ENCODE measurements around the gene STK25. TPM values are rescaled to one million over a fixed set of nuclear protein-coding genes. Genes with fewer than 3 reads are reported as not detected.

STK25 gene
- total and polyA plus RNA-seq, 2 of the 8 experiments (the other 6 are each of a cell fraction or from before 2014, with no cell fraction given): 159 to 546 TPM

DNA sequence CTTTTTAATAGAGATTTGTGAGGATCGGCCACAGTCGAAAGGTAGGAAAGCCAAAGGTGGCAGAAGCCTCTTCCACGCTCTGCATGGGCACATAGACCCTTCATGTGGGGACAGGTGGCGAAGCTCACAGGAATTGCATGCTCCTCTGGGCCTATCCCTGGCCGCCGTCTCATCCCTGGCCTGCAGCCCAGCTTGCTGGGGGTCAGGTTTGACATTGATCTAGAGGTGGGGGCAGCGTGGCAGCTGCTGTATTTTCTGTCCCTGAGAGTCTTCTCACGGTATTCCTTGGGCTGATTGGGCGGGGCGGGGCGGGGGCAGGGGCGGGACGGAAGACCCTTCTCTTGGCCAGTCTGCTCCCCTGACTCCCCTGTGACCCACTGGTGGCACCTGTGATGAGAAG lies 48.9 kb downstream of the STK25 start:
- FAIRE-seq (no peak), DNase-seq (ENCODE audit: low read depth in 1 of 2, low spot score in 2 of 2) (no peak)
- Histone ChIP-seq H2BK5ac (ENCODE audit: low read depth, low read length) (no peak overlapping the region), H3K27ac (ENCODE audit: low read depth, low read length) (no peak overlapping the region), H3K18ac (ENCODE audit: extremely low read depth, low read length) (no peak overlapping the region), H3K9ac (replicated peaks in 1 of 4; ENCODE audit: extremely low read depth in 1 of 4, low read depth in 3 of 4, low read length in 3 of 4) (no peak overlapping the region), H3K9me3 (ENCODE audit: insufficient read depth in 2 of 2, low read depth in 1 of 2, low read length in 1 of 2) (no peaks in the 10 kb centered on the region), H3K23me2 (ENCODE audit: low read depth, low read length) (no peaks in the 10 kb centered on the region; the same call in 1 of the 2 replicates), H2BK120ac (replicated peaks; ENCODE audit: low read depth, low read length) (no peak overlapping the region), H4K8ac (ENCODE audit: extremely low read depth, insufficient read depth, low read length) (no peak overlapping the region), H3K56ac (replicated peaks; ENCODE audit: insufficient read length, low read depth, low read length) (no peak overlapping the region), H4K20me1 (replicated peaks in 1 of 2; ENCODE audit: control insufficient read depth in 1 of 2, insufficient read depth in 2 of 2, low read length in 2 of 2) (peaks cover 0 to 3% of the 10 kb centered on the region in 2 experiments), H3K4ac (replicated peaks; ENCODE audit: insufficient read length, low read depth, low read length) (no peak overlapping the region), H3K79me1 (ENCODE audit: low read depth, low read length) (no peaks in the 10 kb centered on the region), H4K5ac (ENCODE audit: insufficient read length, low read depth, low read length) (no peak overlapping the region), H3K4me3 (ENCODE audit: extremely low read depth in 1 of 4, insufficient read depth in 2 of 4, low read depth in 3 of 4, low read length in 4 of 4) (no peak overlapping the region), H2BK15ac (ENCODE audit: low read length) (no peak overlapping the region), H2AFZ (ENCODE audit: low read length) (no peak overlapping the region), H3K14ac (ENCODE audit: insufficient read length) (no peak overlapping the region), H3K4me1 (replicated peaks in 1 of 4; ENCODE audit: control insufficient read depth in 3 of 4, insufficient read depth in 4 of 4, low read length in 3 of 4) (0 out of 7 replicates have a peak, but pooled peaks cover 0 to 4% (median 0%) of the 10 kb centered on the region in 4 experiments), H3K23ac (ENCODE audit: insufficient read length) (no peak overlapping the region), H3K36me3 (ENCODE audit: control insufficient read depth in 2 of 4, insufficient read depth in 4 of 4, low read length in 3 of 4) (no peaks in the 10 kb centered on the region), H4K91ac (replicated peaks; ENCODE audit: insufficient read length, low read length) (no peak overlapping the region), H2AK5ac (ENCODE audit: low read depth, low read length) (no peak overlapping the region), H3K79me2 (ENCODE audit: control insufficient read depth in 1 of 2, insufficient read depth in 2 of 2, low read length in 2 of 2) (no peaks in the 10 kb centered on the region), H3K27me3 (replicated peaks in 1 of 4; ENCODE audit: control insufficient read depth in 3 of 4, extremely low read depth in 1 of 4, insufficient read depth in 3 of 4, low read length in 3 of 4) (no peaks in the 10 kb centered on the region; a peak in 1 of 7 replicates), H2BK12ac (ENCODE audit: low read depth, low read length) (no peak overlapping the region), H3K4me2 (ENCODE audit: insufficient read depth in 1 of 2, low read depth in 2 of 2, low read length in 2 of 2) (no peak overlapping the region), H2BK20ac (ENCODE audit: low read length) (no peak overlapping the region)
- ChIA-PET CTCF (ENCODE audit: partially characterized antibody) (interaction anchor here (1.4 kb wide), 1 partner anchor 36 kb away, joined by 4 read pairs; no protein-coding TSS in a partner anchor), POLR2A (ENCODE audit: partially characterized antibody) (interaction anchor here (0.6 to 1.1 kb wide), 2 partner anchors 9 to 121 kb away, joined by 3 read pairs; no protein-coding TSS in a partner anchor)
- TF ChIP-seq HDAC2 (IDR thresholded peaks at IDR 0.05; ENCODE audit: borderline replicate concordance in 1 of 2, low read depth in 2 of 2, low read length in 2 of 2) (no peak), TAF7 (optimal IDR thresholded peaks at IDR 0.05; ENCODE audit: borderline replicate concordance, low read depth, low read length) (no peak), YY1 (IDR thresholded peaks at IDR 0.05; ENCODE audit: low read depth, low read length) (no peak), ASH2L (IDR thresholded peaks at IDR 0.05; ENCODE audit: low read length) (no peak), RNF2 (IDR thresholded peaks at IDR 0.05; ENCODE audit: borderline replicate concordance, low read depth, low read length, missing control alignments, poor library complexity, severe bottlenecking) (no peak), BRCA1 (IDR thresholded peaks at IDR 0.05; ENCODE audit: low read depth, low read length) (no peak), CBX8 (IDR thresholded peaks at IDR 0.05; ENCODE audit: borderline replicate concordance, low read depth, low read length) (no peak), CTCF (IDR thresholded peaks at IDR 0.05; ENCODE audit: control extremely low read depth in 1 of 3, insufficient read depth in 1 of 3, low read depth in 1 of 3, low read length in 3 of 3) (no peak), RXRA (IDR thresholded peaks at IDR 0.05; ENCODE audit: insufficient read depth, low read depth, low read length) (no peak)
- 97% methylated on average over 13 of the region's 13 CpGs; no CpG with 5 or more reads in 1 of the 2 experiments for WGBS, 2 experiments (ENCODE audit: extremely low coverage in 1 of 2, insufficient coverage in 1 of 2, insufficient read length in 1 of 2, insufficient replicate concordance in 2 of 2, low coverage in 1 of 2, low lambda C conversion rate in 2 of 2, missing lambda C conversion rate in 1 of 2)
